A172 (cell line): ENCODE data around the gene PBX1. TPM values are rescaled to one million over a fixed set of nuclear protein-coding genes. Genes with fewer than 3 reads are reported as not detected.

Source experiments
- DNase-seq: peaks from one replicate; pipeline ENCODE4 v3.0.0-alpha.2; 2015; ENCODE audit warnings: low spot score
- total RNA-seq: library from RNA; depleted of rRNA; stranded (reverse); fragments of >200 nt; shearing (Covaris generic); gene quantifications from 2 replicates; pipeline ENCODE4 v1.2.3, GENCODE V29; 2014

The PBX1 gene
- total RNA-seq, 1 experiment from 2014 or later: 10.0 TPM

DNA sequence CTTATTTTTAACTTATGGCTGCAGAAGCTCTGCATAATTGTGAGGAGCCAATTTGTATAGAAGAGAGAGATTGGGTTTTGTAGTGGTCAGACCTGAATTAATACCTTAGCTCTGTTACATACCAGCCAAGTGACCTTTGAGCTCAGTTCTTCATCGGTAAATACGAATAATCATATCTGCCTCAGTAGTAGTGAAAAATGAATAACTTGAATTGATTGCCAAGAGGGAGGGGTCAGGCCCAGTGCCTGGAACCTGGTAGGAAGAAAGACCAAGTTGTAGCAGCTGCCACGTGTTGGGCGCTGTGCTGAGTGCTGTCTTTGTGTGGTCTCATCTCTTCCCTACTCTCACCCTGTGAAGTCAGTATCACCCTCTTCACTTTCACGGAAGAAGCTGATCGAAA lies 247.5 kb downstream of the PBX1 start:
- no peak for DNase-seq

DNA sequence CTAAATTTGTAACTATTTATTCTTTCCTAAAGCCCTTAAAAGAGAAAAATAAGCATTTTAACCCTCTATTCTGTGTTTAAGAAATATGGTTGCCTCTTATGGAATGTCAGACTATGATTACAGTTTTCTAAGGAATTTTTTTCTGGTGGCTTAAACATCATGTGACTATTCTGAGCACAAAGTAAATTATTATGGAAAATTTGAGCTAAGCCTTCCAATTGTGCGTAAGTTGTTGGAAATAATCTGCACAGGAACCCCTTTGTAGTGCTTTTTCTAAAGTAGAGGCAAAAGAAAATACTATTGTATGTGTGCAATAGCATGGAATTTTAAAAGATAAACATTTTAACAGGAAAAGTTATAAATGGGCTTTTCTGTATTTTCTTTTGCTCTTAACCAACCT lies 254.8 kb downstream of the PBX1 start:
- DNase-seq: no peak

DNA sequence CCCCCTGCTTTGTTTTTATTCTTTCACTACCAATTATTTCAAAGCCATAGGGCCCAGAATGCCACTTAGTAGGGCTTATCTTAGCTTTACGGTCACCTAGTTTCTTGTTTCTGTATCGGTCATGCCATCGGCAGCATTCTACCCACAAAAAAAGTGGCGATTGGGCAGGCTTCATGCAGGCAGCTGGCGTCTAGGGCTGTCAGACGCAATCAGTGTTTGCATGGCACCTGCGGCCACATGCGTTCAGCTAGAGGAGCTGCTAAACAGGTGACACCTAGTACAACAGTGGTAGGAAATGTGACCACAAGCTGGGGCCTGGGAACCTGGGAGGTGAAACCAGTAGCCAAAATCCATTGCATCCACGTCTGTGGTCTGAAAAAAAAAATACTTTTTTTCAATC lies 262.7 kb downstream of the PBX1 start:
- DNase-seq: no peak

DNA sequence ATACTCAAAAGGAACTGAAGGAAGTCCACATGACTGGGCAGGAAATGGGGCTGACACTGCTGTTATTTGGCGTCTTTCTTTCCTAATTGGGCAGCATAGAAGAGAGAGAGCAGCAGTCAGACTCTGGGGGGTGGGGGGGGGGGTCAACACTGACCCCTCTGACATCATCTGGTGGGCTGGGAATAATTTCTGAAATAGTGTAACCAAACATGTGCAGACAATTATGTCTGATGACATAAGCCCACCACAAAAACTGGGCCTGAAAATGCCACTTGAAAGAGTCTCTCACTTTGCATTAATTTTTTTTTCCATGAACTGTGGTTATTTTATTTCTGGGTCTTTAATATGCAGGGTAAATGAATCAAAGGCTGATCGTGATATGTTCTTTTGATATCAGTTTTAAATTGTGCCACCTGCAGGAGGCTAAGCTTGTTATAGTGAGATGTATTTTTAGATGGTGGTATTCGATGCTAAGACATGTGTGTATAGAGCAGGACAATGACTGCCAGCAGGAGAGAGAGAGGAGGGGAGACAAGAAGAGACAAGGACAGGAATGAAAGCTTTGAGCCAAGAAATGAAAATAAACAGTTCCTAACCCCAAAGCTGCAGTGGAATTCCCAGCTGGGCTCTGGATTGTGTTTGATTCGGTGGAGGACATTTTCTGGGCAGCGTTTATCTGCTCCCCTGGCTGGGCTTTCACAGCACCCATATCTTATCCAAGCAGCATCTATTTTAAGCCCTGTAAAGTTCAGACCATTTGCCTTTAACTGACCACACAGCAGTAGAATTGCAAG lies 264.7 kb downstream of the PBX1 start:
- no peak for DNase-seq

DNA sequence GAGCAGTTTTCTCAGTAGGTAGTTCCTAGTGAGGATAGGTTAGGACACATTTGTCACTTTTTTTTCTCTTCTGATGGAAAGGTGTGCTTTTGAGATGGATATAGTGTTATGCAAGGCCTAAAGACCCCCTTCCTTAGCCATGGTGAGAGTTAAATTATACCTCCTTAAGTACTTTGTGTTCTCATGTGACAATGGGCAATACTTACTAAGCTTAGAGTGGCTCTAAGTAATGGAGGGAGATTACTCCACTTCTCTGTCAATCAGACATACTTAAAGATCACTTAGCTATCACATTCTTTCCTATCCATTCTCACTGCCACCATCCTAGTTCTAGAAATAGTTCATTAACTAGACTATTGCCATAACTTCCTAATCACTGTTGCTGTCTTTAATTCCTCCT lies 265.6 kb downstream of the PBX1 start:
- no peak for DNase-seq

DNA sequence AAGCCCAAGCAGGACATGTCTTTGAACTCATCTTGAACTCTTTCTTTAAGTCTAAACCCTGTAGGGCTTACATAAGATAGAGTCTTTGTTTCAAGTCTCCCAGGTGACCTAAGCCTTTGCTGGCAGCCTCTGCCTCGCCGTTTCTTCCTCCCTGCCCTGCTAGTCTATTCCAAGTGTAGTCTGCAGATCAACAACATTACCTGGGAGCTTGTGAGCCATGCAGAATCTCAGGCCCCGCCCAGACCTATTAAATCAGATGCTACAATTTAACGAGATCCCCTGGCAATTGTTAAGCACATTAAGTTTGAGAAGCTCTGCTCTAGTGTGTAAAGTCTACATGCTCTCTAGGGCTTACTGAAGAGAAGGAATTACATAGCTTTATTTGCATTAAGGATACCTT lies 271.6 kb downstream of the PBX1 start:
- no peak for DNase-seq

DNA sequence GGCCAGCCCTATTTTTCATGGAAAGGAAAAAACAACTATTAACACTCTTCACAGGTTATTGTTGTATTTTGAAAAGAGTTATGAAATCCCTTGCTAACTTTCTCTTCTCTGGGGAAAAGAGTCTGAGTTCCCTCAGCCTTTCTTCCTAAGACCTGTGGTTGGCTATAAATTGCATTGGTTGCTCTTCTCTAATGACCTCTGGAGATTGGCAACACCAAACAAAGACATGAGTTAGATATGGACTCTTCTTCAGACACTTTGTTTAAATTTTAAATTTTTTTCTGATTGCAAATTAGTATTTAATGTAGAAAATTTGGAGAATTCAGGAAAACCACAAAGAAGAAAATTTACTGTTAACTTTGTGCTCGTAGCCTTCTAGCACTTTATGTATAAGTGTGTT lies 275.7 kb downstream of the PBX1 start:
- no peak for DNase-seq

DNA sequence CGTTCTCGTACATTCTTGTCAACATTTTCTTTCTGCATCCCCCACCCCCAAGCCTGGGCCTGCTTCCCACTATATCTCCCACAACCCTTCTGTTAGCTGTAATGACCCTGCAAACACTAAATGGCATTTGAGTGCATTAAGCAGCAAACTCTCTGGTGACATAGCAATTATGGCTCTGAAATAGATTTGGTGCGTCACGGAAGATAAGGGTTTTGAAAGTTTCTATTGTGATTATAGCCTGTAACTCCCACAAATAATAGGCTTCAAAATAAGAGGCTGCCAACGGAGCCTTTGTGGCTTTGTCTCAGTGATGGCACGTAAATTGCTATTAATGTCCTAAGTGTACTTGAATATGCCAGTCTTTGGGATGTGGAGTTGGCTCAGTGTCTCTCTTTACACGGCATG lies 277.6 kb downstream of the PBX1 start:
- DNase-seq: no peak

DNA sequence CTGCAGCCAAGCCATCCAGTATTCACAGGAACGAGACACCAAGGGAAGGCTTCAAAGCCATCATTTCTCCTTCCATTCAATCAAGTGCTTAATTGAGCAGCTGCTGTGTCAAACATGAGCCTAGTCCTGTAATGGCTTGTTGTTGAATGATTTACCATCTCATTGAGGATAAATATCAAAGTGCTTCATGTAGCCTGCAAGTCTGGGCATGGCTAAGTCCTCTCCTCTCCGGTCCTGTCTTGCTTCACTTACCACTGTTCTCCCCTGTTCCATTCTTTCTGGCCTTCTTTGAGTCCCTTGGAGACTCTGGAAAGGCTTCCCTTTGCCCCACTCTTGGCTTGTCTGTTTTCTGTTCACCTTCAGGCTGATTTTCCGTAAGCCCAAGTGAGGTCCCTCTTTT lies 279.8 kb downstream of the PBX1 start:
- no peak for DNase-seq

DNA sequence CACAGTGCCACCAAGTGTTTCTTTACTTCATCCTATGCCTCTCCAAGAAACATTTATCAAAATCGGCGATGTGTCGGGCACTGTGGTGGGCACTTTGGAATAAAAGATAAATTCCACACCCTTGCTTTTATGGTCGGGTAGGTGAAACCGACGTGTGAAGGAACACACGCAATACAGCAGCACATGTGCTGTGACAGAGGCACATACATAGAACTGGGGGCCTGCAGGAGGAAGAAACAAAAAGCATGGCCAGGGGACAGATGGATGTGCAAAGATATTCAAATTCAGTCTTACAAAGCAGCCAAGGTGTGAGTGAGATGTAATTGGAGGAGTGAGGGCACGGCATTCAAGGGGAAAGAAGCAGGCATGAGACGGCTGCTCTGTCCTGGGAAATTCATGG lies 282.0 kb downstream of the PBX1 start:
- DNase-seq: no peak

DNA sequence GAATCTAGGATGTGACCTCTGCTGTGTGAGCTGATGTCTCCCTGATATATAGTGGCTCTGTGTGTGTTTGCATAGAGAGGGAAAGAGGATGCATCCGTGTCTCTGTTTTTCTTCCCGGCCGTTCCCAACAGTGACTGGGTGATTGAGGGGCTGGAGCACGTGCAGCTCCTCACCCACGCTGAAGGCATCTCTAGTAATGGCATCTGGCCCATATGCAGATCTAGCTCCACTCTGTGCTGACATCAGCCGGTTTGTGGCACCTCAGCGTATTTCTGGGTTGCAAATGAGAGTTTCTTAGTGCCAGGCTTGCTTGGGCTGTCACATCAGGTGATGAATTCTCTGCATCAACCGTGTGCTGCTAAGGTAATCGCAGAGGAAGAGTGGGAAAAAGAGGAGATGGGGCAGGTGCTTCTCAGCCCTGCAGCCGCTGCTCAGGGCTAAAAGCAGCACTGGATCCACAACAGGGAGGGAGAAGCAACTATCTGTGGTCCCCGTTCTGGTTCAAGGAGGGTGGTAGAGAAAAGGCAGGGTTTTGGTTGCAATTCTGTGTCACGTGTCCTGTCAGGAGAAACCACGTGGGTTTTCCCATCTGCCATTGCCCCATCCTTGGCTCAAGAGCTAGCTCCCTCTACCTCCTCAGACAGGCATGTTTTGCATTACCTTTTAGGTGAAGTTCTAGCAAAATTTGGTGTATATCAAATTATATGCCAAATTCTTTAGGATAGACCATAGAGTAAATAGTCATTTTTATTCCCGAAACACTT lies 282.9 kb downstream of the PBX1 start:
- DNase-seq: no peak

DNA sequence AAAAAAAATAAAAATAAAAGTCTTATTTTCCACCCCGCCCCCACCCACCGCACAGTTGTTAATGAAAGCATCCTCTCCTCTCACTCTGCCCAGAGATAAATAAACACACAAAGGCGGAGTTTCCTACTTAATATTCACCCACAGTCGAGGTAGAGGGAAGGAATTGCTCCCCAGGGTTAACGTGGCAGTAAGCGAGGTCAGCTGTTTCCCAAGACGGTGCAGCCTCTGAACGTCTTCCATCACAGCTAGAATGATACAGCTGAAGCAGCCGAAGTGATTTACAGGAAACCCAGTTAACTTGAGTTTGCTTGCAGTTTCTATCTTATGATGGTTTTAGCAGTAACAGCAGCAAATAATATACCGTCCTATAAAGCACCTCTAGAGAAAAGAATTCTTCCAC lies 283.9 kb downstream of the PBX1 start:
- DNase-seq: no peak

DNA sequence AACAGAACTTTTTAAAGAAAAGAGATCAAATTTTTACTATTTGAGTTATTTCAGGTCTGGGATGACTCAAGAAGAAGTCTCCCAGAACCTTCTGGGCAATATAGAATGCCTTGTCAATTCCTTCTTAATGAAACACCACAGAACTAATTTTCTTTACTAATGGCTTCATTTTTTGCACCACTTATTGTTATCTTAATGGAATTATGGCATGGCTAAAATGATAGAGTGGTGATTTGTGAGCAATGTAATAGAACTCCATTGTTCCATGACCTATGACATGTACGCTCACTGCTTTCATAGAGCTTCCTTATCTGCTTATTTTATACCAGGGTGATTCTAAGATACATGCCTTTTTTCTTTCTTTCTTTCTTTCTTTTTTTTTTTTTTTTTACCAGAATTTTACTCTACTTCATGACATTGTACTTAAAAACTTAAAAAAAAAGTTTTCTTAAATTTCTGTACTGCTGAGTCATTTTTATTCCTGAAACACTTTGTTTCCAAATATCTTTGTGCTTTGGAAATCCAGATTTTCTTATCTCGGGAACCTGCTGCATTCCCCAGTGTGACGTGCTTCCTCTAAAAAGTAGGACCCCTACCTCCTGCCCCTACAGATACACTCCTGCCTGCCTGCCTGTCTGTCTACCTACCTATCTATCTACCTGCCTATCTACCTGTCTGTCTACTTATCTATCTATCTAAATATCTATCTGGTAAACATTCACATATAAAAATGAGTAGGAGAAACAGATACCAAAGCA lies 284.9 kb downstream of the PBX1 start:
- no peak for DNase-seq

DNA sequence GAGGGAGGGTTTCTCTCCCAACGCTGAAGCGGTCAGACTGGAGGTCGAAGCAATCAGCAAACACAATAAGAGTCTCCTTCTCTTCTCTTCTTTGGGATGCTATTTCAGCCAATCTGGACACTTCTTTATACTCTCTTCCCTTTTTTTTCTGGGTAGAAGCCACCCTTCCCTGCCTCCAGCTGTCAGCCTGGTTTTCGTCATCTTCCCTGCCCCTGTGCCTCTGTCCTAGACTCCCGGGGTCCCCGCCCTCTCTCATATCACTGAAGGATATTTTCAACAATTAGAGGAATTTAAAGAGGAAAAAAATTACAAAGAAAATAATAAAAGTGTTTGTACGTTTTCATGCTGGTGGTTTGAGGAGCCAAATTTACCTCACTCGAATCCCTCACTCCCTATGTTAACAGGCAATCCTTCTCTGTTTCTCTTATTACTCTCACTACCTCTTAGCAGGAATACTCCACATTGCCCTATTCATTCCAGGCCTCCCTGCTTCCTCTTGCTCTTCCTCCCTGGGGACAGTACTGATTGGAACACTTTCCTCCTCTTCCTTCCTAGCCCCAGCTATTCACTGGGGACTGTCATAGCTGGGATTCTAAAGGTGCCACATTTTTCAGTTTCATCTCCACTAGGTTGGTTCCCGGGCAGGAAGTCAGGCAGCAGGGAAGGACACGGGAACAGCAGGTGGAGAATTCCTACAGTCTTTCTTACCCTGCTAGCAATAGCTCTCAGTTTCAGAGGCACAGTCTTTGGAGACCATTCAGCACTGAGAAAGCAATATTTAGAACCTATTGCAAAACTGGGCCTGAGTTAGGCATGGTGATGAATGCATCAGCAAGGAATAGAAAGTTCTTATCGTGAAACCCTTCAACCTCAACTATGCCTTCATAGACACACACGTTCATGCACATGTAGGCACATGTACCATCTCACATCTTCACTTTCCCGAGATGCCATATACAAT lies 288.0 kb downstream of the PBX1 start:
- DNase-seq: no peak

DNA sequence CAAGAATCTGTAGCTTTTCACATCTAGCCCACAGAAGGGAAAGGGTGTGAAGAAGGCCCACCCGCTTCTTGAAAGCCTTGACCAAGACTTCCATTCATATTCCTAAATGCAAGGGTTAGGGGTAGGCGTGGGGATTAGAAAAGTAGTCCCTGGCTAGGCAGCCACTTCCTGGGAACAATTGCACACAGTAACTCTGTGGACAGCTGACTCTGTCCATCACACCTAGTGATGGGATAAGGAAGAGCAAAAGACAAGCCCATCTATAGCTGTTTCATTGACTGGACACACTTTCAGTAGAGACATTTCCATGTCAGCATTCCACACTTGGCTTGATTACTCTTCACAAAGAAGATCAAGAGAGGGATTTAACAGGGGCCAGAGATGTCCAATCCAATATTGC lies 294.2 kb downstream of the PBX1 start:
- no peak for DNase-seq

DNA sequence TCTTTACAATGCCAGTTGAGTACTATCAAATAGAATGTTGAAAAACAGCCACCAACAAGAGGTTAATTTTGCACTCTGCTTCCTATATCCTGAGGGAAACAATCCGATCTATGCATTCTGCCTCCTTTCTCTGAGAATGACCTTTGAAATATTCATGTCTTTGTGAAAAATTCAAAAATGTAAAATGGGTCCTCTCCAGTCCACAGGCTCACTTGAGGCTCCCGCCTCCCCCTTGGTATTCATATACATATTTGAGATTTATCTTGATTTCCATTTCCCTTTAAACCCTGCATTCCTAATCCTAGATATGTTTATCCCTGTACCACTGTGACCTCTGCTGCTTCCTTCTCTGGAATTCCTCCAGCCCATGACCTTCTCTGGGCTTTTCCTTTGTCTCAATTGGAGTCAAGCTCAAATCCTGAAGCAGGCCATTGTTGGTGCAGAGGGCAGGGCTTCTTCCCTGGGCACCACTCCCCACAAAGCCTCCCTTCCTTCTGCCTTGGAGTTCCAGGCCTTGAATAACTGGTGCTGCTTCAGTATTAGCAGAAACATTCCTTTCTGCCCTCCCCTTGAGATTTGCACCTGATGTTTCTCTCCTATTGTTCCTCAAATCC lies 296.8 kb downstream of the PBX1 start:
- no peak for DNase-seq

DNA sequence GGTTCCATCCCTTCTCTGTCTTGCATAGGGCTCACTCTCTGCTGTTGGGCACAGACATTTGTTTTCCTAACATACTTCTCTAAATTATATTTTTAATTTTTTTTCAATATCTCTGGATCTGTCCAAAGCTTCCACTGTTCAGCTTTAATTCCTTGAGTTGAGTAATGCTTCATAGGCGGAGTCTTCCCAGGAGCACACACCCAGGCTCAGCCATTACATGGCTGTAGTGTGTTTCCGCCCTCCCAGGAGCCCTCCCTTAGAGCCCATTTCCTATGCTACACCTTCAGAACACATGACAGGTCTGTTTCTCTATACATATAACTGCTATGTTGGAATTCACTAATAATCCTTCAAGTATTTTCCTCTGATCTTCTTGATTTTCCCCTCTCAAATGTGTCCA lies 297.4 kb downstream of the PBX1 start:
- no peak for DNase-seq

DNA sequence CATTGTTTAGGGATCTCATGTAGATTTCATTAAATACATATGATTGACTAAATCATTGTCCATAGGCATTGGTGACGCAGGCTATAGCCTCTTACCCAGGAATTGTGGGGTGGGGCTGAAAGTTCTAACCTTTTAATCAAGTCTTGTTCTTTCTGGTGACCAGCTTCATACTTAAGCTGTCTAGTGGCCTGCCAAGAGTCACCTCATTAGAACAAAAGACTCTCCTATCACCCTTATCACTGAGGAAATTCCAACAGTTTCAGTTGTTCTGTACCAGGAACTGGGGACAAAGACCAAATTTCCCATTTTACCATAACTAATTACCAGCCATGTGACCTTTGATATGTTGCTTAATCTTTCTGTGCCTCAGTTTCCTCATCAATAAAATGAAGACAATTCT lies 298.5 kb downstream of the PBX1 start:
- DNase-seq: no peak

DNA sequence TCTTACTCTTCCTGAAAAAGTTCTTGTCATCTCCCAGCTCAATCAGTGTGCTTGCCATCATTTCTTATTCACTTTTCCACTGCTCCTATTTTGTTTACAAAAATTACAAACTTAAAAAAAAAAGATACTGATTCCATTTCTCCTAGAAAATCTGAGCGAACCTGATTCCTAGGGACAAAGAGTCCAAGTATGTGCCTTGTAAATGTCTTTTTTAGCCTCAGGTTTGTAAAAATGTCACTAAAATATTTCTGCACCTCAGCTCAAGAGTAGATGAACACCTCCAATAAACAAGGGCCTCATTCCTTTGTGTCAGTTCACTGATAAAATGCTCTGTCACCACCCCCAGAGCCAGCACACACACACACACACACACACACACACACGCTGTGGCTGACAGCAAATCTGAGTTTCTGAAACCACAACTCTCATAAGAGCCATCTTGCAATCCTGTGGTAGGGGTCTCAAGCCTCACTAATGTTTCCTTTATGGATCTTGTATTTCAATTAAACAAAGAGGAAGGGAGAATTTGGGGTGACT lies 299.2 kb downstream of the PBX1 start:
- DNase-seq: no peak

DNA sequence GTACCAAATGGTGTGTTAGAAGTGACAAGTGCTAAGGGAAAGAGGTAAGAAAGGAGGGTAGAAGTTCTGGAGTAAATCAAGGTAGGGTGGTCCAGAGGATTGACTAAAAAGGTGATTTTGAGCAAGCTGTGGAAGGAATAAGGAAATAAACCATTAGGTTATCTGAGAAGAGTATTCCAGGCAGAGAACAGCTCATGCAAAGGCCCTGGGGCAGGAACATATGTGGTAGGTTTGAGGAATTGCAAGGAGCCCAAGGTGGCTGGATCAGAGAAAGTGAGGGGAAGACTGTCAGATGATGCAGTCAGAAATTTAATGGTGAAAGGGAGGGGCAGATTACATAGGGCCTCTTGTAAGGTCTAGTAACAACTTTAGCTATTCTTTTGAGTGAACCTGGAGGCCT lies 302.6 kb downstream of the PBX1 start:
- no peak for DNase-seq

DNA sequence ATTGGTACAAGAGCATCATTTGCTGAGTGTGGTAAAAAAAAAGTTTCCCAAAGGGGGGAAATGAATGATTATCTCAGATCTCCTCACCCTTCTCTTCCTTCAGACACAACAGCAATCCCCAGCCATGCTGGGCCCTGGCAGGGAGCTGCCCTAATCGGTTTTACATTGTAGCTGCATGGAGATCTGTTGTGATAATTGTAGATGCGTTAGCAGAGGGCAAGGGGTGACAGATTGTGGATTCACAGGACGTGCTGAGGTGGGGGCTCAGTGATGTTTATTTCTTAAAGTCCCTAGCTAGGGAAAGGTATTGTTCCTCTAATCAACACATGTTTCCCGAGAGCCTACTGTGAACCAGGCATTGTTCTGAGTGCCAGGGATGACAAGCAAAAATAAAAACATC lies 304.1 kb downstream of the PBX1 start:
- no peak for DNase-seq
